HG03442 (cell line): ENCODE measurements around the gene ARL6IP4.
"Not testable (repeated sequence)": the region's sequence is repeated elsewhere in the genome, so short reads cannot be mapped to it uniquely, and the experiment has no call there.

Source experiments
- ATAC-seq: cut with Tn5 transposase; IDR thresholded peaks from one replicate; pipeline ENCODE4 v1.9.1; 2021; ENCODE audit warnings: mild to moderate bottlenecking, moderate library complexity; ENCODE audit not compliant: unreplicated experiment

ARL6IP4 gene

GRCh38 chr12:122980183-122981035 is at the start of gene ARL6IP4:
TSS of gene ARL6IP4 (plus strand) at chr12:122980681. CDS start at chr12:122981140, 459 bp downstream.
- ATAC-seq, result peak; percentile 46

GRCh38 chr12:122932207-122932606 is 48.3 kb upstream of the ARL6IP4 start:
- ATAC-seq, result no peak

- ATAC-seq, result no peak
Observed at GRCh38 chr12:122934722-122935121, 45.8 kb upstream of the ARL6IP4 start.

GRCh38 chr12:122935318-122935717 is 45.2 kb upstream of the ARL6IP4 start:
- ATAC-seq, result no peak

- ATAC-seq, result no peak
Observed at GRCh38 chr12:122937622-122938091, 42.8 kb upstream of the ARL6IP4 start.

GRCh38 chr12:122939125-122939524 is 41.4 kb upstream of the ARL6IP4 start:
- no peak for ATAC-seq

GRCh38 chr12:122941351-122941750 is 39.1 kb upstream of the ARL6IP4 start:
- not testable (repeated sequence) for ATAC-seq

- no peak for ATAC-seq
Observed at GRCh38 chr12:122942637-122943036, 37.8 kb upstream of the ARL6IP4 start.

GRCh38 chr12:122943196-122943595 is 37.3 kb upstream of the ARL6IP4 start:
- ATAC-seq, result no peak

- no peak for ATAC-seq
Observed at GRCh38 chr12:122944605-122945592, 35.6 kb upstream of the ARL6IP4 start.

- peak; percentile 87 for ATAC-seq
Observed at GRCh38 chr12:122946690-122947341, 33.7 kb upstream of the ARL6IP4 start.

- ATAC-seq, result no peak
Observed at GRCh38 chr12:122947352-122947792, 33.1 kb upstream of the ARL6IP4 start.

- no peak for ATAC-seq
Observed at GRCh38 chr12:122948605-122949004, 31.9 kb upstream of the ARL6IP4 start.

- ATAC-seq, result no peak
Observed at GRCh38 chr12:122949405-122949804, 31.1 kb upstream of the ARL6IP4 start.

GRCh38 chr12:122949816-122950675 is 30.4 kb upstream of the ARL6IP4 start:
- ATAC-seq, result no peak

- no peak for ATAC-seq
Observed at GRCh38 chr12:122951406-122951805, 29.1 kb upstream of the ARL6IP4 start.

GRCh38 chr12:122951979-122952892 is 28.2 kb upstream of the ARL6IP4 start:
- ATAC-seq, result peak; percentile 68

- no peak for ATAC-seq
Observed at GRCh38 chr12:122955156-122955555, 25.3 kb upstream of the ARL6IP4 start.

- ATAC-seq, result no peak
Observed at GRCh38 chr12:122956035-122956434, 24.4 kb upstream of the ARL6IP4 start.
